HG02840 (cell line): ENCODE results near the gene PAX3.

Experiments used
- ATAC-seq: cut with Tn5 transposase; IDR thresholded peaks from one replicate; pipeline ENCODE4 v1.9.1; 2021; ENCODE audit warnings: mild to moderate bottlenecking, moderate library complexity, moderate number of reproducible peaks; ENCODE audit not compliant: unreplicated experiment, low FRiP score

Gene PAX3

GRCh38 chr2:222238072-222238471 lies 60.7 kb downstream of the PAX3 start:
- no peak for ATAC-seq

GRCh38 chr2:222232839-222233238 lies 66.0 kb downstream of the PAX3 start:
- ATAC-seq: no peak

- ATAC-seq: no peak
Observed at GRCh38 chr2:222232372-222232771, 66.4 kb downstream of the PAX3 start.

- ATAC-seq: no peak
Observed at GRCh38 chr2:222228054-222228453, 70.7 kb downstream of the PAX3 start.

GRCh38 chr2:222218786-222219185 lies 80.0 kb downstream of the PAX3 start:
- no peak for ATAC-seq

GRCh38 chr2:222217712-222218111 lies 81.1 kb downstream of the PAX3 start:
- no peak for ATAC-seq

GRCh38 chr2:222214885-222215284 lies 83.9 kb downstream of the PAX3 start:
- no peak for ATAC-seq

- no peak for ATAC-seq
Observed at GRCh38 chr2:222213049-222213448, 85.7 kb downstream of the PAX3 start.

GRCh38 chr2:222212571-222212970 lies 86.2 kb downstream of the PAX3 start:
- ATAC-seq: no peak

GRCh38 chr2:222208010-222208690 lies 90.6 kb downstream of the PAX3 start:
- ATAC-seq: no peak

- ATAC-seq: no peak
Observed at GRCh38 chr2:222205136-222205535, 93.7 kb downstream of the PAX3 start.

- ATAC-seq: no peak
Observed at GRCh38 chr2:222203041-222203440, 95.8 kb downstream of the PAX3 start.

GRCh38 chr2:222196159-222196558 lies 102.6 kb downstream of the PAX3 start:
- ATAC-seq: no peak

- ATAC-seq: no peak
Observed at GRCh38 chr2:222194669-222195068, 104.1 kb downstream of the PAX3 start.

GRCh38 chr2:222193328-222193983 lies 105.3 kb downstream of the PAX3 start:
- no peak for ATAC-seq

- no peak for ATAC-seq
Observed at GRCh38 chr2:222180619-222181018, 118.2 kb downstream of the PAX3 start.

- no peak for ATAC-seq
Observed at GRCh38 chr2:222179592-222179991, 119.2 kb downstream of the PAX3 start.

GRCh38 chr2:222178450-222178849 lies 120.3 kb downstream of the PAX3 start:
- ATAC-seq: no peak

GRCh38 chr2:222176890-222177289 lies 121.9 kb downstream of the PAX3 start:
- no peak for ATAC-seq

GRCh38 chr2:222174450-222174849 lies 124.3 kb downstream of the PAX3 start:
- no peak for ATAC-seq

- no peak for ATAC-seq
Observed at GRCh38 chr2:222169346-222169745, 129.5 kb downstream of the PAX3 start.

GRCh38 chr2:222167762-222168161 lies 131.0 kb downstream of the PAX3 start:
- no peak for ATAC-seq
